Measurements from ENCODE around the gene SESTD1. TPM values are rescaled to one million over a fixed set of nuclear protein-coding genes. Genes with fewer than 3 reads are reported as not detected.

Gene SESTD1
- total and polyA plus RNA-seq, 9 of the 15 experiments (the other 6 are each of a cell fraction or from before 2014, with no cell fraction given) = 0.32 to 5.6 (median 2.1) TPM

- TF ChIP-seq, protein P1, sequence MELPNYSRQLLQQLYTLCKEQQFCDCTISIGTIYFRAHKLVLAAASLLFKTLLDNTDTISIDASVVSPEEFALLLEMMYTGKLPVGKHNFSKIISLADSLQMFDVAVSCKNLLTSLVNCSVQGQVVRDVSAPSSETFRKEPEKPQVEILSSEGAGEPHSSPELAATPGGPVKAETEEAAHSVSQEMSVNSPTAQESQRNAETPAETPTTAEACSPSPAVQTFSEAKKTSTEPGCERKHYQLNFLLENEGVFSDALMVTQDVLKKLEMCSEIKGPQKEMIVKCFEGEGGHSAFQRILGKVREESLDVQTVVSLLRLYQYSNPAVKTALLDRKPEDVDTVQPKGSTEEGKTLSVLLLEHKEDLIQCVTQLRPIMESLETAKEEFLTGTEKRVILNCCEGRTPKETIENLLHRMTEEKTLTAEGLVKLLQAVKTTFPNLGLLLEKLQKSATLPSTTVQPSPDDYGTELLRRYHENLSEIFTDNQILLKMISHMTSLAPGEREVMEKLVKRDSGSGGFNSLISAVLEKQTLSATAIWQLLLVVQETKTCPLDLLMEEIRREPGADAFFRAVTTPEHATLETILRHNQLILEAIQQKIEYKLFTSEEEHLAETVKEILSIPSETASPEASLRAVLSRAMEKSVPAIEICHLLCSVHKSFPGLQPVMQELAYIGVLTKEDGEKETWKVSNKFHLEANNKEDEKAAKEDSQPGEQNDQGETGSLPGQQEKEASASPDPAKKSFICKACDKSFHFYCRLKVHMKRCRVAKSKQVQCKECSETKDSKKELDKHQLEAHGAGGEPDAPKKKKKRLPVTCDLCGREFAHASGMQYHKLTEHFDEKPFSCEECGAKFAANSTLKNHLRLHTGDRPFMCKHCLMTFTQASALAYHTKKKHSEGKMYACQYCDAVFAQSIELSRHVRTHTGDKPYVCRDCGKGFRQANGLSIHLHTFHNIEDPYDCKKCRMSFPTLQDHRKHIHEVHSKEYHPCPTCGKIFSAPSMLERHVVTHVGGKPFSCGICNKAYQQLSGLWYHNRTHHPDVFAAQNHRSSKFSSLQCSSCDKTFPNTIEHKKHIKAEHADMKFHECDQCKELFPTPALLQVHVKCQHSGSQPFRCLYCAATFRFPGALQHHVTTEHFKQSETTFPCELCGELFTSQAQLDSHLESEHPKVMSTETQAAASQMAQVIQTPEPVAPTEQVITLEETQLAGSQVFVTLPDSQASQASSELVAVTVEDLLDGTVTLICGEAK (IDR thresholded peaks at IDR 0.05) = no peak
- TF ChIP-seq, protein P1 (CRISPR knock-in tag; IDR thresholded peaks at IDR 0.05) = no peak
- TF ChIP-seq MBD2 (IDR thresholded peaks at IDR 0.05; ENCODE audit: borderline replicate concordance, low read depth) (no peak), MEF2D (tag; conservative IDR thresholded peaks at IDR 0.05; ENCODE audit: low read depth) (no peak), CREB3L1 (IDR thresholded peaks at IDR 0.05; ENCODE audit: borderline replicate concordance, low read depth) (no peak), ZFP30 (CRISPR knock-in tag; IDR thresholded peaks at IDR 0.05; ENCODE audit: borderline replicate concordance) (no peak), NR3C1 (CRISPR knock-in tag; IDR thresholded peaks at IDR 0.05) (no peak), SNAPC5 (CRISPR knock-in tag; IDR thresholded peaks at IDR 0.05) (no peak), PTRF (tag; IDR thresholded peaks at IDR 0.05) (no peak)
- TF ChIP-seq, protein P2, sequence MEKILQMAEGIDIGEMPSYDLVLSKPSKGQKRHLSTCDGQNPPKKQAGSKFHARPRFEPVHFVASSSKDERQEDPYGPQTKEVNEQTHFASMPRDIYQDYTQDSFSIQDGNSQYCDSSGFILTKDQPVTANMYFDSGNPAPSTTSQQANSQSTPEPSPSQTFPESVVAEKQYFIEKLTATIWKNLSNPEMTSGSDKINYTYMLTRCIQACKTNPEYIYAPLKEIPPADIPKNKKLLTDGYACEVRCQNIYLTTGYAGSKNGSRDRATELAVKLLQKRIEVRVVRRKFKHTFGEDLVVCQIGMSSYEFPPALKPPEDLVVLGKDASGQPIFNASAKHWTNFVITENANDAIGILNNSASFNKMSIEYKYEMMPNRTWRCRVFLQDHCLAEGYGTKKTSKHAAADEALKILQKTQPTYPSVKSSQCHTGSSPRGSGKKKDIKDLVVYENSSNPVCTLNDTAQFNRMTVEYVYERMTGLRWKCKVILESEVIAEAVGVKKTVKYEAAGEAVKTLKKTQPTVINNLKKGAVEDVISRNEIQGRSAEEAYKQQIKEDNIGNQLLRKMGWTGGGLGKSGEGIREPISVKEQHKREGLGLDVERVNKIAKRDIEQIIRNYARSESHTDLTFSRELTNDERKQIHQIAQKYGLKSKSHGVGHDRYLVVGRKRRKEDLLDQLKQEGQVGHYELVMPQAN (IDR thresholded peaks at IDR 0.05; ENCODE audit: borderline replicate concordance) = no peak
Observed at GRCh38 chr2:179235463-179236108, 29.0 kb downstream of the SESTD1 start (continued).

Data from K562 (cell line).